ENCODE data around the gene CDA.

DNA sequence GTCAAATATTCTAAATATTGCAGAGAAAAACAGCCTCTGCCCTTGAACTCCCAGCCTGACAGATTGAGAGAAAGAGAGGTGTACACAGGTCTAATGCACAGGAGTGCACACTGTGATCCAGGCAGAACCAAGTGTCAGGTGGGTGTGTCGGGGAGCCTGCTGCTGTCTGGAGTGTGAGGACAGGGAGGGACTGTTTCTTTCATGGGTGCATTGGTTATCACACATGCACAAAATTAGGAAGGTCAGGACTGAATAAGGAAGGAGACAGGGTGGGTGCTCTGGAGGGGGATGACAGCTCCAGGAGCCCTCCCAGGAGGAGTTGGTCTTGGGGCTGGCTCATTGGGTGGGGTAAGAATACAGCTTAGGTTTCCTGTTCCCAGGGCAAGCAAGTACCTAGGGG lies 31.1 kb downstream of the CDA start:
- TF ChIP-seq, protein P1, sequence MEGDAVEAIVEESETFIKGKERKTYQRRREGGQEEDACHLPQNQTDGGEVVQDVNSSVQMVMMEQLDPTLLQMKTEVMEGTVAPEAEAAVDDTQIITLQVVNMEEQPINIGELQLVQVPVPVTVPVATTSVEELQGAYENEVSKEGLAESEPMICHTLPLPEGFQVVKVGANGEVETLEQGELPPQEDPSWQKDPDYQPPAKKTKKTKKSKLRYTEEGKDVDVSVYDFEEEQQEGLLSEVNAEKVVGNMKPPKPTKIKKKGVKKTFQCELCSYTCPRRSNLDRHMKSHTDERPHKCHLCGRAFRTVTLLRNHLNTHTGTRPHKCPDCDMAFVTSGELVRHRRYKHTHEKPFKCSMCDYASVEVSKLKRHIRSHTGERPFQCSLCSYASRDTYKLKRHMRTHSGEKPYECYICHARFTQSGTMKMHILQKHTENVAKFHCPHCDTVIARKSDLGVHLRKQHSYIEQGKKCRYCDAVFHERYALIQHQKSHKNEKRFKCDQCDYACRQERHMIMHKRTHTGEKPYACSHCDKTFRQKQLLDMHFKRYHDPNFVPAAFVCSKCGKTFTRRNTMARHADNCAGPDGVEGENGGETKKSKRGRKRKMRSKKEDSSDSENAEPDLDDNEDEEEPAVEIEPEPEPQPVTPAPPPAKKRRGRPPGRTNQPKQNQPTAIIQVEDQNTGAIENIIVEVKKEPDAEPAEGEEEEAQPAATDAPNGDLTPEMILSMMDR (IDR thresholded peaks at IDR 0.05), result no peak
- TF ChIP-seq POLR2A (IDR thresholded peaks at IDR 0.05), result no peak
- no peak for TF ChIP-seq EP300 (IDR thresholded peaks at IDR 0.05)
